Measurements from ENCODE around the gene MACROH2A2. TPM values are rescaled to one million over a fixed set of nuclear protein-coding genes. Genes with fewer than 3 reads are reported as not detected.

MACROH2A2 gene
- total RNA-seq, 3 donors from 2014 or later (not counting 1 experiment from before 2014, with no cell fraction given): 0.78 to 1.4 (median 1.1) TPM

- Histone ChIP-seq H3K36me3 (ENCODE audit: control insufficient read depth, insufficient read depth, low read length) (no peaks in the 10 kb centered on the region), H3K4me1 (ENCODE audit: control insufficient read depth, insufficient read depth, low read length) (no peaks in the 10 kb centered on the region), H3K27ac (ENCODE audit: low read length) (no peak overlapping the region), H3K4me3 (ENCODE audit: low read length) (no peak overlapping the region), H3K27me3 (ENCODE audit: control insufficient read depth, insufficient read depth, low read length) (no peaks in the 10 kb centered on the region), H3K9me3 (ENCODE audit: control insufficient read depth, insufficient read depth, low read length) (peaks cover 3% of the 10 kb centered on the region)
- no peak for TF ChIP-seq CTCF (IDR thresholded peaks at IDR 0.05)
- WGBS (ENCODE audit: insufficient coverage): 87% methylated on average over 4 of the region's 5 CpGs
- Mint-ChIP-seq H3K9me3 (peaks cover 4 to 15% of the 10 kb centered on the region in 2 donors), H3K27me3 (ENCODE audit: low read depth in 2 of 2) (peaks cover 15 to 51% of the 10 kb centered on the region in 2 donors), H3K27ac (no peak overlapping the region), H3K36me3 (peaks cover 18% of the 10 kb centered on the region), H3K4me1 (no peaks in the 10 kb centered on the region), H3K4me3 (no peak overlapping the region)
- no peak for ATAC-seq
- intact Hi-C loops (cut with micrococcal nuclease): no loop called here
- DNase-seq: no peak
Observed at GRCh38 chr10:70032667-70033289, 19.9 kb upstream of the MACROH2A2 start.

GRCh38 chr10:70034232-70034631, 18.4 kb upstream of the MACROH2A2 start:
- Mint-ChIP-seq H3K9me3 (peaks cover 6 to 18% of the 10 kb centered on the region in 2 donors), H3K27ac (no peak overlapping the region), H3K4me3 (no peak overlapping the region), H3K36me3 (peaks cover 19% of the 10 kb centered on the region), H3K4me1 (no peaks in the 10 kb centered on the region), H3K27me3 (ENCODE audit: low read depth in 2 of 2) (peaks cover 20 to 52% of the 10 kb centered on the region in 2 donors)
- Histone ChIP-seq H3K27ac (ENCODE audit: low read length) (no peak overlapping the region), H3K9me3 (ENCODE audit: control insufficient read depth, insufficient read depth, low read length) (peaks cover 3% of the 10 kb centered on the region), H3K36me3 (ENCODE audit: control insufficient read depth, insufficient read depth, low read length) (no peaks in the 10 kb centered on the region), H3K4me1 (ENCODE audit: control insufficient read depth, insufficient read depth, low read length) (no peaks in the 10 kb centered on the region), H3K27me3 (ENCODE audit: control insufficient read depth, insufficient read depth, low read length) (no peaks in the 10 kb centered on the region), H3K4me3 (ENCODE audit: low read length) (no peak overlapping the region)
- 44% methylated on average over 4 of the region's 4 CpGs for WGBS (ENCODE audit: insufficient coverage)
- DNase-seq (no peak), ATAC-seq (no peak)
- no peak for TF ChIP-seq CTCF (IDR thresholded peaks at IDR 0.05)
- intact Hi-C loops (cut with micrococcal nuclease): no loop called here

- 83% methylated on average over 1 of the region's 1 CpG for WGBS (ENCODE audit: insufficient coverage)
- TF ChIP-seq CTCF (IDR thresholded peaks at IDR 0.05): no peak
- Histone ChIP-seq H3K9me3 (ENCODE audit: control insufficient read depth, insufficient read depth, low read length) (peaks cover 3% of the 10 kb centered on the region), H3K27ac (ENCODE audit: low read length) (no peak overlapping the region), H3K4me3 (ENCODE audit: low read length) (no peak overlapping the region), H3K4me1 (ENCODE audit: control insufficient read depth, insufficient read depth, low read length) (no peaks in the 10 kb centered on the region), H3K36me3 (ENCODE audit: control insufficient read depth, insufficient read depth, low read length) (no peaks in the 10 kb centered on the region), H3K27me3 (ENCODE audit: control insufficient read depth, insufficient read depth, low read length) (no peaks in the 10 kb centered on the region)
- Mint-ChIP-seq H3K9me3 (peaks cover 5 to 13% of the 10 kb centered on the region in 2 donors), H3K4me1 (no peaks in the 10 kb centered on the region), H3K4me3 (no peak overlapping the region), H3K27ac (no peak overlapping the region), H3K27me3 (ENCODE audit: low read depth in 2 of 2) (peaks cover 16 to 44% of the 10 kb centered on the region in 2 donors), H3K36me3 (peaks cover 12% of the 10 kb centered on the region)
- no peak for DNase-seq
- intact Hi-C loops (cut with micrococcal nuclease): no loop called here
- ATAC-seq: no peak
Observed at GRCh38 chr10:70035531-70035930, 17.1 kb upstream of the MACROH2A2 start.

- peaks cover 13% of the 10 kb centered on the region for H3K36me3 Mint-ChIP-seq
- no peaks in the 10 kb centered on the region for H3K36me3 ChIP-seq (ENCODE audit: control insufficient read depth, insufficient read depth, low read length)
- intact Hi-C loops (cut with micrococcal nuclease): no loop called here
- TF ChIP-seq CTCF (IDR thresholded peaks at IDR 0.05): no peak
- no peak overlapping the region for H3K4me3 ChIP-seq (ENCODE audit: low read length)
- DNase-seq: no peak
- no peaks in the 10 kb centered on the region for H3K9me3 ChIP-seq (ENCODE audit: control insufficient read depth, insufficient read depth, low read length)
- H3K27ac Mint-ChIP-seq: no peak overlapping the region
- no peaks in the 10 kb centered on the region for H3K27me3 ChIP-seq (ENCODE audit: control insufficient read depth, insufficient read depth, low read length)
- H3K4me3 Mint-ChIP-seq: no peak overlapping the region
- ATAC-seq: no peak
- no peaks in the 10 kb centered on the region for H3K4me1 ChIP-seq (ENCODE audit: control insufficient read depth, insufficient read depth, low read length)
- H3K9me3 Mint-ChIP-seq: peaks cover 5 to 11% of the 10 kb centered on the region in 2 donors
- peaks cover 25 to 45% of the 10 kb centered on the region in 2 donors for H3K27me3 Mint-ChIP-seq (ENCODE audit: low read depth in 2 of 2)
- no peak overlapping the region for H3K27ac ChIP-seq (ENCODE audit: low read length)
- no peaks in the 10 kb centered on the region for H3K4me1 Mint-ChIP-seq
Observed at GRCh38 chr10:70038923-70039322, 13.7 kb upstream of the MACROH2A2 start.
